HepG2 (cell line): ENCODE results near the gene AJM1. TPM values are rescaled to one million over a fixed set of nuclear protein-coding genes. Genes with fewer than 3 reads are reported as not detected.

Source experiments
- ASH2L ChIP-seq: fragments of 300-600, 200-600 bp; sonication (generic); IDR thresholded peaks from 2 replicates; pipeline ENCODE4 v1.7.0; 2017; ENCODE audit warnings: low read depth, mild to moderate bottlenecking, moderate library complexity, mixed read lengths, low read length; ENCODE audit not compliant: insufficient read length
- ELF4 ChIP-seq: sonication (generic); formaldehyde crosslinking; IDR thresholded peaks from 2 replicates; pipeline ENCODE4 v1.5.0; 2020; ENCODE audit warnings: missing genetic modification reagents, mild to moderate bottlenecking, moderate library complexity, borderline replicate concordance
- IRF2 ChIP-seq: IDR thresholded peaks from 2 replicates; pipeline ENCODE4 v1.6.1; 2018; ENCODE audit warnings: missing genetic modification reagents, missing compliant biosample characterization
- NAIF1 ChIP-seq: sonication (generic); formaldehyde crosslinking; IDR thresholded peaks from 2 replicates; pipeline ENCODE4 v1.5.0; 2020; ENCODE audit warnings: mild to moderate bottlenecking, missing genetic modification reagents, borderline replicate concordance
- NFYC ChIP-seq: IDR thresholded peaks from 2 replicates; pipeline ENCODE4 v1.6.1; 2016; ENCODE audit warnings: missing genetic modification reagents, missing compliant biosample characterization
- RBFOX2 ChIP-seq: fragments of 200-400 bp; formaldehyde crosslinking; IDR thresholded peaks from 2 replicates; pipeline ENCODE4 v1.6.1; 2017; ENCODE audit warnings: low read depth, mild to moderate bottlenecking, low read length
- REL ChIP-seq: sonication (generic); formaldehyde crosslinking; conservative IDR thresholded peaks from 2 replicates; pipeline ENCODE4 v1.8.0; 2022; ENCODE audit warnings: mild to moderate bottlenecking, missing genetic modification reagents, moderate library complexity
- SETDB1 ChIP-seq: sonication (generic); formaldehyde crosslinking; IDR thresholded peaks from 2 replicates; pipeline ENCODE4 v1.5.1; 2020; ENCODE audit warnings: missing genetic modification reagents, mild to moderate bottlenecking, borderline replicate concordance
- SP1 ChIP-seq, 2 experiments: fragments of 450-650 bp in 1 of 2; sonication (generic) in 1 of 2; formaldehyde crosslinking in 1 of 2; IDR thresholded peaks; 2 replicates each; pipeline versions ENCODE4 v1.4.0 to v1.6.1; 2016 to 2020; ENCODE audit warnings: missing genetic modification reagents in 1 of 2
- SRSF9 ChIP-seq: fragments of 200-400 bp; formaldehyde crosslinking; IDR thresholded peaks from 2 replicates; pipeline ENCODE4 v1.6.1; 2018; ENCODE audit warnings: borderline replicate concordance, mild to moderate bottlenecking, low read depth, low read length; ENCODE audit not compliant: insufficient read depth, poor library complexity, severe bottlenecking
- YEATS2 ChIP-seq: sonication (generic); formaldehyde crosslinking; IDR thresholded peaks from 2 replicates; pipeline ENCODE4 v1.4.0; 2020; ENCODE audit warnings: missing genetic modification reagents, borderline replicate concordance
- ZFP90 ChIP-seq: sonication (generic); formaldehyde crosslinking; IDR thresholded peaks from 2 replicates; pipeline ENCODE4 v1.8.0; 2022; ENCODE audit warnings: missing genetic modification reagents, mild to moderate bottlenecking, inconsistent platforms, borderline replicate concordance
- ZMAT3 ChIP-seq: sonication (generic); formaldehyde crosslinking; conservative IDR thresholded peaks from 2 replicates; pipeline ENCODE4 v1.7.0; 2021; ENCODE audit warnings: missing genetic modification reagents
- ZNF616 ChIP-seq: sonication (generic); formaldehyde crosslinking; IDR thresholded peaks from 2 replicates; pipeline ENCODE4 v1.5.0; 2020; ENCODE audit warnings: low read depth, mild to moderate bottlenecking, missing genetic modification reagents
- ZNF660 ChIP-seq: sonication (generic); formaldehyde crosslinking; IDR thresholded peaks from 2 replicates; pipeline ENCODE4 v1.5.1; 2020; ENCODE audit warnings: mild to moderate bottlenecking, low read depth, missing genetic modification reagents, borderline replicate concordance
- polyA plus RNA-seq, 8 experiments: library from polyadenylated mRNA; depleted of rRNA in 3 of 8; stranded (reverse) in 7 of 8; unstranded in 1 of 8; fragments of >200 nt; fragmentation: Illumina TruSeq in 4 of 8; extraction: Trizol in 4 of 8; gene quantifications; 2 replicates each; pipeline versions ENCODE4 v1.2.1 to v1.2.3, GENCODE V29; 2011 to 2016; ENCODE audit warnings: low read depth in 4 of 8, missing spikeins in 1 of 8, mixed read lengths in 1 of 8; ENCODE audit not compliant: insufficient read depth in 1 of 8
- total RNA-seq, 5 experiments: library from RNA; depleted of rRNA; stranded (reverse); fragments of >200 nt; fragmentation: Illumina TruSeq; extraction: Trizol; gene quantifications; 2 replicates each; pipeline ENCODE4 v1.2.3, GENCODE V29; 2016; ENCODE audit warnings: low read depth in 1 of 5
- TF ChIP-seq, protein P1 (sequence below): sonication (generic); formaldehyde crosslinking; IDR thresholded peaks from 2 replicates; pipeline ENCODE4 v1.4.0; 2020; ENCODE audit warnings: mild to moderate bottlenecking, missing genetic modification reagents
- TF ChIP-seq, protein P2 (sequence below): sonication (generic); formaldehyde crosslinking; IDR thresholded peaks from 2 replicates; pipeline ENCODE4 v1.4.0; 2020; ENCODE audit warnings: missing genetic modification reagents, borderline replicate concordance
- TF ChIP-seq, protein P3 (sequence below): sonication (generic); formaldehyde crosslinking; IDR thresholded peaks from 2 replicates; pipeline ENCODE4 v1.5.0; 2020; ENCODE audit warnings: missing genetic modification reagents
- TF ChIP-seq, protein P4 (sequence below): sonication (generic); formaldehyde crosslinking; IDR thresholded peaks from 2 replicates; pipeline ENCODE4 v1.8.1; 2023; ENCODE audit warnings: mild to moderate bottlenecking, missing genetic modification reagents
- TF ChIP-seq, protein P5 (sequence below): sonication (generic); formaldehyde crosslinking; IDR thresholded peaks from 2 replicates; pipeline ENCODE4 v1.8.1; 2023; ENCODE audit warnings: mild to moderate bottlenecking, moderate library complexity, missing genetic modification reagents

Gene AJM1
- total and polyA plus RNA-seq, 2 of the 13 experiments (the other 11 are each of a cell fraction or from before 2014, with no cell fraction given): 1.1 to 1.2 TPM

DNA sequence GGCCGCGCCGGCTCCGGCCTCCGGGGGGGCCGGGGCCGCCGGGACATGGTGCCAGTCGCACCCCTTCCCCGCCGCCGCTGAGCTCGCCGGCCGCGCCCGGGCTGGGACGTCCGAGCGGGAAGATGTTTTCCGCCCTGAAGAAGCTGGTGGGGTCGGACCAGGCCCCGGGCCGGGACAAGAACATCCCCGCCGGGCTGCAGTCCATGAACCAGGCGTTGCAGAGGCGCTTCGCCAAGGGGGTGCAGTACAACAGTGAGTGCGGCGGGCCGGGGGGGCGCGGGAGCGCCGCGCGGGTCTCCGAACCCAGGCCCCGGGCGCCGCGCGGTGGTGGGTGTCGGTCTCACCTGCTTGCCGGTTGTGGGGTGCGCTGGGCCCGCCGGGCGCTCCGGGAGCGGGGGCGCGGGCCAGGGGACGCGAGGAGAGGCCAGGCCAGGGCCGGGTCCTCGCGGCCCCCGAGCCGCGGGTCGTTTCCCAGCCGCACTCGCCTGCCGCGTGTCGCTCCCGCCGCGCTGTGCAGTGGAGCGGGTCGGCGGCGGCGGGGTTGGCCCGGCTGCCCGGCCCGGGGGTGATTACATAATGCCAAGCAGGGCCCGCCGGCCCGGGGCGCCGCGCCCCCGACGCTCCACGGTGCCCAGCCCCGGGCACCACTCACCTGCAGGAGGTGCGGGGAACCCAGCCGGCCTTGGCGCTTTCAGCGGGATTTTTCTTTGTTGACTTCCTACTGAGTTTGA lies 34.0 kb upstream of the AJM1 start (continued):
- TF ChIP-seq, protein P1, sequence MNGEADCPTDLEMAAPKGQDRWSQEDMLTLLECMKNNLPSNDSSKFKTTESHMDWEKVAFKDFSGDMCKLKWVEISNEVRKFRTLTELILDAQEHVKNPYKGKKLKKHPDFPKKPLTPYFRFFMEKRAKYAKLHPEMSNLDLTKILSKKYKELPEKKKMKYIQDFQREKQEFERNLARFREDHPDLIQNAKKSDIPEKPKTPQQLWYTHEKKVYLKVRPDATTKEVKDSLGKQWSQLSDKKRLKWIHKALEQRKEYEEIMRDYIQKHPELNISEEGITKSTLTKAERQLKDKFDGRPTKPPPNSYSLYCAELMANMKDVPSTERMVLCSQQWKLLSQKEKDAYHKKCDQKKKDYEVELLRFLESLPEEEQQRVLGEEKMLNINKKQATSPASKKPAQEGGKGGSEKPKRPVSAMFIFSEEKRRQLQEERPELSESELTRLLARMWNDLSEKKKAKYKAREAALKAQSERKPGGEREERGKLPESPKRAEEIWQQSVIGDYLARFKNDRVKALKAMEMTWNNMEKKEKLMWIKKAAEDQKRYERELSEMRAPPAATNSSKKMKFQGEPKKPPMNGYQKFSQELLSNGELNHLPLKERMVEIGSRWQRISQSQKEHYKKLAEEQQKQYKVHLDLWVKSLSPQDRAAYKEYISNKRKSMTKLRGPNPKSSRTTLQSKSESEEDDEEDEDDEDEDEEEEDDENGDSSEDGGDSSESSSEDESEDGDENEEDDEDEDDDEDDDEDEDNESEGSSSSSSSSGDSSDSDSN (CRISPR knock-in tag): peak; percentile 41; the same call in 1 of the 2 replicates
- TF ChIP-seq ZMAT3 (CRISPR knock-in tag) (peak; percentile 62; the same call in 1 of the 2 replicates), SETDB1 (CRISPR knock-in tag) (no peak), SP1 (IDR thresholded peaks at IDR 0.05) (no peak), SP1 (CRISPR knock-in tag; IDR thresholded peaks at IDR 0.05) (no peak), ELF4 (CRISPR knock-in tag) (no peak), ZNF616 (CRISPR knock-in tag) (0 out of 2 replicates have a peak, but pooled peaks have one; percentile 7), ZFP90 (CRISPR knock-in tag) (no peak), YEATS2 (CRISPR knock-in tag) (no peak), SRSF9 (no peak), NFYC (no peak), IRF2 (no peak), REL (CRISPR knock-in tag) (0 out of 2 replicates have a peak, but pooled peaks have one; percentile 23), ASH2L (peak; percentile 35), RBFOX2 (peak; percentile 85), NAIF1 (CRISPR knock-in tag) (no peak), ZNF660 (CRISPR knock-in tag) (no peak)
- TF ChIP-seq, protein P2, sequence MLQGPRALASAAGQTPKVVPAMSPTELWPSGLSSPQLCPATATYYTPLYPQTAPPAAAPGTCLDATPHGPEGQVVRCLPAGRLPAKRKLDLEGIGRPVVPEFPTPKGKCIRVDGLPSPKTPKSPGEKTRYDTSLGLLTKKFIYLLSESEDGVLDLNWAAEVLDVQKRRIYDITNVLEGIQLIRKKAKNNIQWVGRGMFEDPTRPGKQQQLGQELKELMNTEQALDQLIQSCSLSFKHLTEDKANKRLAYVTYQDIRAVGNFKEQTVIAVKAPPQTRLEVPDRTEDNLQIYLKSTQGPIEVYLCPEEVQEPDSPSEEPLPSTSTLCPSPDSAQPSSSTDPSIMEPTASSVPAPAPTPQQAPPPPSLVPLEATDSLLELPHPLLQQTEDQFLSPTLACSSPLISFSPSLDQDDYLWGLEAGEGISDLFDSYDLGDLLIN (CRISPR knock-in tag): no peak
- TF ChIP-seq, protein P3, sequence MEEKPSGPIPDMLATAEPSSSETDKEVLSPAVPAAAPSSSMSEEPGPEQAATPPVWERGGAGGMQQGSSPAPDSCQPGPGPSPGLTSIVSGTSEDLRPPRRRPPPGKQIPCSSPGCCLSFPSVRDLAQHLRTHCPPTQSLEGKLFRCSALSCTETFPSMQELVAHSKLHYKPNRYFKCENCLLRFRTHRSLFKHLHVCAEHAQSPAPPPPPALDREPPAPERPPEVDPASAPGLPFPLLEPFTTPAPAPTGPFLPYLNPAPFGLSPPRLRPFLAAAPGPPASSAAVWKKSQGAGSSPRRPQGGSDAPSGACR (CRISPR knock-in tag): no peak
- TF ChIP-seq, protein P4, sequence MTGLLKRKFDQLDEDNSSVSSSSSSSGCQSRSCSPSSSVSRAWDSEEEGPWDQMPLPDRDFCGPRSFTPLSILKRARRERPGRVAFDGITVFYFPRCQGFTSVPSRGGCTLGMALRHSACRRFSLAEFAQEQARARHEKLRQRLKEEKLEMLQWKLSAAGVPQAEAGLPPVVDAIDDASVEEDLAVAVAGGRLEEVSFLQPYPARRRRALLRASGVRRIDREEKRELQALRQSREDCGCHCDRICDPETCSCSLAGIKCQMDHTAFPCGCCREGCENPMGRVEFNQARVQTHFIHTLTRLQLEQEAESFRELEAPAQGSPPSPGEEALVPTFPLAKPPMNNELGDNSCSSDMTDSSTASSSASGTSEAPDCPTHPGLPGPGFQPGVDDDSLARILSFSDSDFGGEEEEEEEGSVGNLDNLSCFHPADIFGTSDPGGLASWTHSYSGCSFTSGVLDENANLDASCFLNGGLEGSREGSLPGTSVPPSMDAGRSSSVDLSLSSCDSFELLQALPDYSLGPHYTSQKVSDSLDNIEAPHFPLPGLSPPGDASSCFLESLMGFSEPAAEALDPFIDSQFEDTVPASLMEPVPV: no peak
- TF ChIP-seq, protein P5, sequence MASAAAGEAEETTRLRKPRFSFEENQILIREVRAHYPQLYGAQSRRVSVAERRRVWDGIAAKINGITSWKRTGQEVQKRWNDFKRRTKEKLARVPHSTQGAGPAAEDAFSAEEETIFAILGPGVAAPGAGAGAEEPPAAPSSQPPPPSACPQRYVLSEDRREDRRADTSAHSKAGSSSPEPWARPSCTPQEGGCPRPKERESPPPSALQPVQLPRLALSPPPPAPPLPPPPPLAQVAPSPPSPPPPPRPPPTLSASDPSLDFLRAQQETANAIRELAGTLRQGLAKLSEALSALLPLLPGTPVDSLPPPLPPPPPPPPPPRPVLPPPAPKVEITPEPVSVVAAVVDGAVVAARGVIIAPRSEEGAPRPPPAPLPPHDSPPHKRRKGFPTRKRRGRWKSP (CRISPR knock-in tag): no peak
